ENCODE data around the gene GCGR.

Gene GCGR

GRCh38 chr17:81811705-81812570, 8.0 kb downstream of the GCGR start:
- DNase-seq, result no peak

- DNase-seq, result no peak
Measured at GRCh38 chr17:81812571-81813370, 8.8 kb downstream of the GCGR start.

GRCh38 chr17:81813371-81813684, 9.4 kb downstream of the GCGR start:
- DNase-seq, result no peak

- DNase-seq, result no peak
Measured at GRCh38 chr17:81813861-81814683, 10.1 kb downstream of the GCGR start.

- DNase-seq, result no peak
Measured at GRCh38 chr17:81814748-81815645, 11.0 kb downstream of the GCGR start.

- no peak for DNase-seq
Measured at GRCh38 chr17:81815646-81815986, 11.7 kb downstream of the GCGR start.

GRCh38 chr17:81817758-81818147, 13.8 kb downstream of the GCGR start:
- no peak for DNase-seq

GRCh38 chr17:81819708-81820107, 15.8 kb downstream of the GCGR start:
- no peak for DNase-seq

GRCh38 chr17:81821147-81821546, 17.2 kb downstream of the GCGR start:
- no peak for DNase-seq

GRCh38 chr17:81821603-81822311, 17.8 kb downstream of the GCGR start:
- DNase-seq, result peak; percentile 28

- DNase-seq, result no peak
Measured at GRCh38 chr17:81822312-81822637, 18.3 kb downstream of the GCGR start.

- DNase-seq, result no peak
Measured at GRCh38 chr17:81822996-81823819, 19.3 kb downstream of the GCGR start.

- DNase-seq, result no peak
Measured at GRCh38 chr17:81823820-81824550, 20.0 kb downstream of the GCGR start.

- DNase-seq, result no peak
Measured at GRCh38 chr17:81824595-81824994, 20.6 kb downstream of the GCGR start.

- DNase-seq, result no peak
Measured at GRCh38 chr17:81825841-81826466, 22.0 kb downstream of the GCGR start.

- DNase-seq, result no peak
Measured at GRCh38 chr17:81828656-81829055, 24.7 kb downstream of the GCGR start.

- DNase-seq, result no peak
Measured at GRCh38 chr17:81829858-81830257, 25.9 kb downstream of the GCGR start.

GRCh38 chr17:81831563-81831956, 27.6 kb downstream of the GCGR start:
- DNase-seq, result no peak

GRCh38 chr17:81831957-81832607, 28.1 kb downstream of the GCGR start:
- DNase-seq, result peak; percentile 25

All from fibroblast of skin of abdomen (primary cell).